Loucy (cell line): ENCODE measurements around the gene PKHD1.

ENCODE experiments used
- H2AFZ ChIP-seq: fragments of 200-600 bp; sonication (generic); 2 replicates; pipeline ENCODE4 v1.6.0; 2016; ENCODE audit warnings: antibody characterized with exemption, mild to moderate bottlenecking, low read length, moderate library complexity
- H3F3A ChIP-seq: fragments of 200-600 bp; 2 replicates; pipeline ENCODE4 v1.6.0; 2016; ENCODE audit warnings: antibody characterized with exemption, low read depth, mild to moderate bottlenecking
- H3K27me3 ChIP-seq: fragments of 200-600 bp; sonication (generic); 2 replicates; pipeline ENCODE4 v1.6.1; 2014; ENCODE audit warnings: low read length, mild to moderate bottlenecking; ENCODE audit not compliant: insufficient read depth, poor library complexity, severe bottlenecking
- H3K36me3 ChIP-seq: fragments of 200-600 bp; sonication (generic); 2 replicates; pipeline ENCODE4 v1.6.1; 2016; ENCODE audit warnings: low read length; ENCODE audit not compliant: insufficient read depth
- H3K4me1 ChIP-seq: fragments of 200-600 bp; sonication (generic); 2 replicates; pipeline ENCODE4 v1.5.1; 2014; ENCODE audit warnings: low read length, mild to moderate bottlenecking; ENCODE audit not compliant: insufficient read depth, poor library complexity, severe bottlenecking
- H3K4me2 ChIP-seq: fragments of 200-600 bp; sonication (generic); 2 replicates; pipeline ENCODE4 v1.6.0; 2014; ENCODE audit warnings: antibody characterized with exemption, low read length, low read depth, mild to moderate bottlenecking; ENCODE audit not compliant: poor library complexity, severe bottlenecking
- H3K4me3 ChIP-seq: fragments of 200-600 bp; sonication (generic); 2 replicates; pipeline ENCODE4 v1.5.1; 2014; ENCODE audit warnings: low read length, mild to moderate bottlenecking, mixed read lengths; ENCODE audit not compliant: poor library complexity, severe bottlenecking
- H3K79me2 ChIP-seq: fragments of 200-600 bp; sonication (generic); 2 replicates; pipeline ENCODE4 v1.6.1; 2014; ENCODE audit warnings: low read length; ENCODE audit not compliant: insufficient read depth
- H3K9ac ChIP-seq: fragments of 200-600 bp; sonication (generic); 2 replicates; pipeline ENCODE4 v1.6.0; 2014; ENCODE audit warnings: mild to moderate bottlenecking, low read depth, low read length, moderate library complexity; ENCODE audit not compliant: poor library complexity, severe bottlenecking
- H3K9me2 ChIP-seq: fragments of 200-600 bp; sonication (generic); replicated peaks from 2 replicates; pipeline ENCODE4 v1.6.1; 2016; ENCODE audit warnings: low read depth, low read length, mixed read lengths
- H3K9me3 ChIP-seq: fragments of 200-600 bp; sonication (generic); 2 replicates; pipeline ENCODE4 v1.6.1; 2014; ENCODE audit warnings: mild to moderate bottlenecking, antibody characterized with exemption, low read length, low read depth; ENCODE audit not compliant: insufficient read depth
- H4K20me1 ChIP-seq: fragments of 200-600 bp; sonication (generic); 2 replicates; pipeline ENCODE4 v1.6.0; 2014; ENCODE audit warnings: antibody characterized with exemption, low read length, mild to moderate bottlenecking; ENCODE audit not compliant: insufficient read depth, poor library complexity, severe bottlenecking
- CTCF ChIP-seq: fragments of 200-600 bp; sonication (generic); conservative IDR thresholded peaks from 2 replicates; pipeline ENCODE4 v1.5.1; 2014; ENCODE audit warnings: mild to moderate bottlenecking, antibody characterized with exemption, low read length
- EZH2phosphoT487 ChIP-seq: fragments of 200-600 bp; IDR thresholded peaks from 2 replicates; pipeline ENCODE4 v1.6.1; 2018; ENCODE audit warnings: antibody characterized with exemption, mild to moderate bottlenecking, moderate library complexity, borderline replicate concordance

The PKHD1 gene

GRCh38 chr6:51657491-51657890, 429.9 kb downstream of the PKHD1 start:
- no peak overlapping the region for H3K4me2 ChIP-seq
- TF ChIP-seq CTCF: no peak
- no peaks in the 10 kb centered on the region for H3K9me3 ChIP-seq
- H3K4me3 ChIP-seq: no peak overlapping the region
- H2AFZ ChIP-seq: no peak overlapping the region
- H3K27me3 ChIP-seq: no peaks in the 10 kb centered on the region
- H3K36me3 ChIP-seq: no peaks in the 10 kb centered on the region
- H3K9me2 ChIP-seq: 0 out of 2 replicates have a peak, but pooled peaks cover 7% of the 10 kb centered on the region
- no peaks in the 10 kb centered on the region for H4K20me1 ChIP-seq
- H3K9ac ChIP-seq: no peak overlapping the region
- H3F3A ChIP-seq: no peaks in the 10 kb centered on the region
- no peaks in the 10 kb centered on the region for H3K79me2 ChIP-seq
- no peaks in the 10 kb centered on the region for H3K4me1 ChIP-seq

GRCh38 chr6:51655517-51655916, 431.9 kb downstream of the PKHD1 start:
- Histone ChIP-seq H3K9me3 (no peaks in the 10 kb centered on the region), H3K27me3 (no peaks in the 10 kb centered on the region)

GRCh38 chr6:51654647-51655046, 432.8 kb downstream of the PKHD1 start:
- Histone ChIP-seq H3K9ac (no peak overlapping the region), H3K36me3 (no peaks in the 10 kb centered on the region), H3K4me2 (no peak overlapping the region), H3K4me3 (no peak overlapping the region), H4K20me1 (no peaks in the 10 kb centered on the region), H3K27me3 (no peaks in the 10 kb centered on the region), H2AFZ (no peak overlapping the region), H3K4me1 (no peaks in the 10 kb centered on the region), H3K9me2 (0 out of 2 replicates have a peak, but pooled peaks cover 7% of the 10 kb centered on the region), H3K79me2 (no peaks in the 10 kb centered on the region), H3F3A (no peaks in the 10 kb centered on the region), H3K9me3 (no peaks in the 10 kb centered on the region)
- TF ChIP-seq EZH2phosphoT487: no peak
- TF ChIP-seq CTCF: no peak

More at GRCh38 chr6:51655517-51655916, 431.9 kb downstream of the PKHD1 start:
- Histone ChIP-seq H3K9ac (no peak overlapping the region), H3K4me3 (no peak overlapping the region), H3K4me1 (no peaks in the 10 kb centered on the region), H3F3A (no peaks in the 10 kb centered on the region), H4K20me1 (no peaks in the 10 kb centered on the region), H3K9me2 (0 out of 2 replicates have a peak, but pooled peaks cover 7% of the 10 kb centered on the region), H3K36me3 (no peaks in the 10 kb centered on the region), H3K79me2 (no peaks in the 10 kb centered on the region), H3K4me2 (no peak overlapping the region), H2AFZ (no peak overlapping the region)
- no peak for TF ChIP-seq EZH2phosphoT487
- TF ChIP-seq CTCF: no peak
